RWPE1 (cell line): ENCODE measurements around the gene ALDH4A1.
"Not testable (repeated sequence)": the region's sequence is repeated elsewhere in the genome, so short reads cannot be mapped to it uniquely, and the experiment has no call there.

Experiments
- CTCF ChIA-PET: fragments of 350-600 bp; sonication (Branson Sonifier 250); formaldehyde crosslinking; extraction: SDS; loops from one replicate; lab custom pipeline; 2021; lab: Yijun Ruan, JAX
- POLR2A ChIA-PET: fragments of 400-600 bp; formaldehyde crosslinking; extraction: SDS; loops from one replicate; lab custom pipeline; 2020; ENCODE audit warnings: antibody characterized with exemption; ENCODE audit not compliant: low non-redundant PET; lab: Yijun Ruan, JAX
- DNase-seq: peaks from one replicate; pipeline ENCODE4 v3.0.0; 2012; ENCODE audit warnings: low spot score
- H3K27ac ChIP-seq: fragments of 450-650 bp; 2 replicates; pipeline ENCODE4 v1.5.1; 2017
- CTCF ChIP-seq: fragments of 450-650 bp; conservative IDR thresholded peaks from 2 replicates; pipeline ENCODE4 v1.5.1; 2017; ENCODE audit warnings: low read depth, mild to moderate bottlenecking

Gene ALDH4A1

GRCh38 chr1:18898567-18898966 is 3.8 kb downstream of the ALDH4A1 start:
- CTCF ChIA-PET = interaction anchor here (1.3 kb wide), 1 partner anchor 47 kb away, joined by 3 read pairs; no protein-coding TSS in a partner anchor
- no peak for DNase-seq
- POLR2A ChIA-PET = no interaction called here
- peak overlapping the region; percentile 84 for H3K27ac ChIP-seq
- TF ChIP-seq CTCF = no peak

GRCh38 chr1:18895317-18895716 is 7.0 kb downstream of the ALDH4A1 start:
- POLR2A ChIA-PET = no interaction called here
- CTCF ChIA-PET = no interaction called here
- no peak for DNase-seq
- peak overlapping the region; percentile 31; the same call in 1 of the 2 replicates for H3K27ac ChIP-seq
- no peak for TF ChIP-seq CTCF

GRCh38 chr1:18893120-18893519 is 9.2 kb downstream of the ALDH4A1 start:
- no peak for DNase-seq
- CTCF ChIA-PET = interaction anchor here (0.6 to 1.6 kb wide), 4 partner anchors 9 to 212 kb away, joined by 3 to 7 read pairs (median 4); no protein-coding TSS in a partner anchor
- H3K27ac ChIP-seq = no peak overlapping the region
- no peak for TF ChIP-seq CTCF
- POLR2A ChIA-PET = no interaction called here

GRCh38 chr1:18891858-18892257 is 10.5 kb downstream of the ALDH4A1 start:
- POLR2A ChIA-PET, DNase-seq: not testable (repeated sequence)
- H3K27ac ChIP-seq = peak overlapping the region; percentile 30
- CTCF ChIA-PET = interaction anchor here (1.6 kb wide), 1 partner anchor 15 kb away, joined by 7 read pairs; no protein-coding TSS in a partner anchor

GRCh38 chr1:18891426-18891780 is 11.0 kb downstream of the ALDH4A1 start:
- POLR2A ChIA-PET = no interaction called here
- no peak for TF ChIP-seq CTCF
- no peak for DNase-seq
- peak overlapping the region; percentile 20; the same call in 1 of the 2 replicates for H3K27ac ChIP-seq
- CTCF ChIA-PET = interaction anchor here (0.6 to 0.9 kb wide), 2 partner anchors 16 to 706 kb away, joined by 3 read pairs; no protein-coding TSS in a partner anchor

GRCh38 chr1:18890706-18891425 is 11.5 kb downstream of the ALDH4A1 start:
- ChIA-PET CTCF (interaction anchor here (0.6 to 0.9 kb wide), 2 partner anchors 16 to 707 kb away, joined by 3 read pairs; no protein-coding TSS in a partner anchor), POLR2A (no interaction called here)
- peak overlapping the region; percentile 20; the same call in 1 of the 2 replicates for H3K27ac ChIP-seq
- DNase-seq = no peak
- no peak for TF ChIP-seq CTCF

- ChIA-PET CTCF (interaction anchor here (0.6 to 3.3 kb wide), 3 partner anchors 14 to 304 kb away, joined by 3 to 15 read pairs (median 3); no protein-coding TSS in a partner anchor), POLR2A (interaction anchor here (1.6 kb wide), 1 partner anchor 17 kb away, joined by 6 read pairs; the partner anchor contains the start of gene ALDH4A1)
- TF ChIP-seq CTCF = no peak
- peak overlapping the region; percentile 91 for H3K27ac ChIP-seq
- DNase-seq = peak; percentile 81
These were observed 16.4 kb downstream of the ALDH4A1 start for GRCh38 chr1:18886003-18886335.
